Measurements from ENCODE around the gene NUP93.

Gene NUP93

DNA sequence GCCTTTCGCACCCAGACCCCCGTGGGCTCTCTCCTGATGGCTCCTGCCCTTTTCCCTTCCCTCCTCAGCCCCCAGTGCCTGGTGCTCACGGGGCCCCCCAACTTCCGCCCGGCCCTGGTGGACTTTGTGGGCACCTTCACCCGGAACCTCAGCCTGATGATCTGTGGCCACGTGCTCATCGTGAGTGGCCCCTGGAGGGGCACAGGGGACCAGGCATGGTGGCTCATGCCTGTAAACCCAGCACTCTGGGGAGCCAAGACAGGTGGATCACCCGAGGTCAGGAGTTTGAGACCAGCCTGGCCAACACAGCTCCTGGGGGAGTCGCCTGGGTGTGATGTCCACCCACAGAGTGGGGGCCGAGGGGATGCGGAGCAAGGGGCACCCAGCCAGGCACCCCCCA lies 156.4 kb downstream of the NUP93 start:
- no peaks in the 10 kb centered on the region for H3K9me3 Mint-ChIP-seq
- no peak overlapping the region for H3K4me3 Mint-ChIP-seq
- H3K36me3 Mint-ChIP-seq (ENCODE audit: low read depth) = no peaks in the 10 kb centered on the region
- H3K27me3 Mint-ChIP-seq (ENCODE audit: low read depth) = no peaks in the 10 kb centered on the region
- H3K27ac Mint-ChIP-seq = no peak overlapping the region
- H3K4me1 Mint-ChIP-seq (ENCODE audit: low read depth) = no peaks in the 10 kb centered on the region

DNA sequence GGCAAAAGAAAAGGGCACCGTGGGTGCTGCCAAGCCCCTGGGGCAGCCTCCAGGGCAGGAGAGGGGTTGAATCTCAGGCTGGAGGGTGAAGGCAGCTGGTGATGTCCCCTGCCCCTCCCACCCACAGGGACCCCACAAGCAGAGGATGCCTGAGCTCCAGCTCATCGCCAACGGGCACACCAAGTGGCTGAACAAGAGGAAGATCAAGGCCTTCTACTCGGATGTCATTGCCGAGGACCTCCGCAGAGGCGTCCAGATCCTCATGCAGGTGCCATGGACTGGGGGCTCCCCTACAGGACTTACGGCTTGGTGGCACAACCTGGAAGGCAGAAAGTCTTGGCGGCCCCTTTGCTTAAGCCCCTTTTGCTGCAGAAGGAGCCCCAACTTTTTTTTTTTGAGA lies 156.9 kb downstream of the NUP93 start:
- Mint-ChIP-seq H3K9me3 (no peaks in the 10 kb centered on the region), H3K27ac (no peak overlapping the region), H3K27me3 (ENCODE audit: low read depth) (no peaks in the 10 kb centered on the region), H3K4me1 (ENCODE audit: low read depth) (no peaks in the 10 kb centered on the region), H3K4me3 (no peak overlapping the region), H3K36me3 (ENCODE audit: low read depth) (no peaks in the 10 kb centered on the region)

DNA sequence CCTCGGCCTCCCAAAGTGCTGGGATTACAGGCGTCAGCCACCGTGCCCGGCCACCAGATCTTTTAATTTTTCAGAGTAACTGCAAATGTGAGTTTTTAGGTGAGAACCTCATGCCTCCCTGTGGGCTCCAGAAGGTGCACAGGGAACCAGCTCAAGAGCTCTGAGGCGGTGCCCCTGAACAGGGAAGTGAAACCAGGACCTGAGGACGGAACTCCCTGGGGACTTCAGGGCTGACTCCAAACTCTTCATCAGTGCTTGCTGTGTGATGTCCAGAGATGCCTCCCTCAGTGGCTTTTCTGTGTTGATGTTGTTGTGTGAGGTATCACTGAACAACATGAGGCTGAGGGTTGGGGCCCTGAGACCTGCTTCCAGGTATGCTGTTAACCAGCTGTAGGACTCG lies 158.9 kb downstream of the NUP93 start:
- Mint-ChIP-seq H3K27me3 (ENCODE audit: low read depth) (no peaks in the 10 kb centered on the region), H3K4me1 (ENCODE audit: low read depth) (no peaks in the 10 kb centered on the region), H3K36me3 (ENCODE audit: low read depth) (no peaks in the 10 kb centered on the region), H3K4me3 (no peak overlapping the region), H3K27ac (no peak overlapping the region), H3K9me3 (no peaks in the 10 kb centered on the region)

DNA sequence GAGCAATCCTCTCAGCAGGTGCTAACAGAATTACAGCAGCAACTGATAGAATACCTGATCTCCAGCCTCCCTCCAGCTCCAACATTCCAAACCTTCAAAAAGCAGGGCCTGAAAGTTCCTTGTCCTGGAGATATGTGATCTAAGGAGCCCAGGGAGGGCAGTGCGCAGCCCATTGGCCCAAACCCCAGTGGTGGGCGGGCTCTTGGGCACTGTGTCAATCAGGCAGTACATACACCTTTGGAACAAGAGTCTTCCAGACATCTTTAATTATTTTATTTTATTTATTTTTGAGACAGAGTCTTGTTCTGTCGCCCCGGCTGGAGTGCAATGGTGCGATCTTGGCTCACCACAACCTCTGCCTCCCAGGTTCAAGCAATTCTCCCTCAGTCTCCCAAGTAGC lies 159.3 kb downstream of the NUP93 start:
- no peaks in the 10 kb centered on the region for H3K4me1 Mint-ChIP-seq (ENCODE audit: low read depth)
- no peak overlapping the region for H3K27ac Mint-ChIP-seq
- no peaks in the 10 kb centered on the region for H3K36me3 Mint-ChIP-seq (ENCODE audit: low read depth)
- no peaks in the 10 kb centered on the region for H3K27me3 Mint-ChIP-seq (ENCODE audit: low read depth)
- H3K4me3 Mint-ChIP-seq = no peak overlapping the region
- H3K9me3 Mint-ChIP-seq = no peaks in the 10 kb centered on the region

DNA sequence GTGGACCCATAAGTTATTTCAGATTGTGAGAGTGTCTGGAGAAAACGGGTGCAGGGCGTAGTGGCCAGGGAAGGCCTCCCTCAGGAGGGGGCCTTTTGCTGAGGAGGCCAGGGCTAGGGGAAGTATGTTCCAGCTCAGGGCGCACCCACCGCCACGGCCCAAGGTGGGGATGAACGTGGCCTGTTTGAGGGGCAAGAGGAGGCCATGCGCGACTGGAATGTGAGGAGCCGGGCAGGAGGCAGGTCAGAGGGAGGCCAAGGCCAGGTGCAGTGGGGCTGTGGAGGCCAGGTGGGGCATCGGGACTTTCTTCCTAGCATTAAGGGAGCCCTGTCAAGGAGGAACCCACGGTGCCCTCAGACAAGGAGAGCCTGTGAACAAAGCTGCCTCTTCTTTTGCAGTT lies 161.8 kb downstream of the NUP93 start:
- Mint-ChIP-seq H3K4me1 (ENCODE audit: low read depth) (no peaks in the 10 kb centered on the region), H3K36me3 (ENCODE audit: low read depth) (no peaks in the 10 kb centered on the region)

DNA sequence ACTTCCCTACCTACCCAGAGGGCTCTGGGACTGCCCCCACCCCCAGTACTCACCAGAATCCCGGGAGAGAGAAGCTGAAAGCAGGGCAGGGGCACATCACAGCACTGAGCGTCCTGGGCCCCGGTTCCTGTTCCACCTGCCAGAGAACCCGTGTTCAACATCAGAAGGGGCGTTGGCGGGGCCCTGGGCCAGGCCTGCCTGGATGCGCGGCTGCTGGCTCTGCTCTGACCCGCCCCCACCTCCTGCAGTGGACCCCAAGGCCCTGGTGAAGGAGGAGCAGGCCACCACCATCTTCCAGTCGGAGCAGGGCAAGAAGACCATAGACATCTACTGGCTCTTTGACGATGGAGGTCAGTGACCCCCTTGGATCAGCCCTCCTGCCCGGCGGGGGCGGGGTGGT lies 162.8 kb downstream of the NUP93 start:
- no peak overlapping the region for H3K27ac Mint-ChIP-seq
- H3K27me3 Mint-ChIP-seq (ENCODE audit: low read depth) = peaks cover 2% of the 10 kb centered on the region
- no peaks in the 10 kb centered on the region for H3K9me3 Mint-ChIP-seq
- no peak overlapping the region for H3K4me3 Mint-ChIP-seq
- H3K36me3 Mint-ChIP-seq (ENCODE audit: low read depth) = no peaks in the 10 kb centered on the region
- peaks cover 4% of the 10 kb centered on the region for H3K4me1 Mint-ChIP-seq (ENCODE audit: low read depth)

More for the DNA sequence above, 161.8 kb downstream of the NUP93 start:
- H3K9me3 Mint-ChIP-seq = no peaks in the 10 kb centered on the region
- no peak overlapping the region for H3K4me3 Mint-ChIP-seq
- H3K27ac Mint-ChIP-seq = no peak overlapping the region
- no peaks in the 10 kb centered on the region for H3K27me3 Mint-ChIP-seq (ENCODE audit: low read depth)

DNA sequence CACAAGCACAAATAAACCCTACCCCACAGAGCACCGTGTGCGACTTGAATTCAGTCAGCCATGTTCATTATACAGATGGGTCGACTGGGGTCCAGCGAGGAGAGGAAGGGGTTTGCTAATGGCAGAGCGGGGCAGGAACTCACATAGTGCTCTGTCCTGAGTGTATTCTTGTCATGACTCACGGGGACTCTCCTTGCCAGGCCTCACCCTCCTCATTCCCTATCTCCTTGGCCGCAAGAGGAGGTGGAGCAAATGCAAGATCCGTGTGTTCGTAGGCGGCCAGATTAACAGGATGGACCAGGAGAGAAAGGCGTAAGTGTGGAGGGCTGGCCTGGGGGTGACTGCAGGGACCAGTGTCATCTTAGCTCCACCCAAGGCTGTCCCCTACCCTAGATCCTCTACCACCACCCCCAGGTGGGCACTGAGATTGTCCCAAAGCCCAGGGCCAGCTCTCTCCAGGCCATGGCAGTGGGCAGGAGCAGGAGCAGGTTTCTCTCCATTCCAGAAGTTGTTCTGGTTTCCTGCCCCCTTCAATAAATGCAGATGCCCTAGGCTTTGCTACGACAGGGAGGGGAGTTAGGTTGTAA lies 164.5 kb downstream of the NUP93 start:
- H3K4me1 Mint-ChIP-seq (ENCODE audit: low read depth) = peaks cover 13% of the 10 kb centered on the region
- no peaks in the 10 kb centered on the region for H3K36me3 Mint-ChIP-seq (ENCODE audit: low read depth)
- H3K27ac Mint-ChIP-seq = no peak overlapping the region
- H3K9me3 Mint-ChIP-seq = no peaks in the 10 kb centered on the region
- H3K27me3 Mint-ChIP-seq (ENCODE audit: low read depth) = peaks cover 4% of the 10 kb centered on the region
- no peak overlapping the region for H3K4me3 Mint-ChIP-seq

DNA sequence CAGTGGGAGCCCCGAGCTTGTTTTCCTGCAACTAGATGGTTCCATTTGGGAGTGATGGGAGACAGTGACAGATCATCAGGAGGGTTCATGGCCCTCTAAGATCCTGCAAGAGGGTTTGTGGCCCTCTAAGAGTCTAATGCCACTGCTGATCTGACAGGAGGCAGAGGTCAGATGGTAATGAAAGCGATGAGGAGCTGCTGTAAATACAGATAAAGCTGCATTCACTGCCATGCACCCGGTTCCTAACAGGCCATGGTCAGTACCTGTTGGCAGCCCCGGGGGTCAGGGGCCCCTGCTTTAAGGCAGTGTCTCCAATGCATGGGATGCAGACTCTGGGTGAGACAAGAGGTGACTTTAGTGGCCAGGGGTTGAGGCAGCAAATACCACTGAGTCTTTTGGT lies 165.9 kb downstream of the NUP93 start:
- H3K27ac Mint-ChIP-seq = no peak overlapping the region
- H3K27me3 Mint-ChIP-seq (ENCODE audit: low read depth) = peaks cover 14% of the 10 kb centered on the region
- no peak overlapping the region for H3K4me3 Mint-ChIP-seq
- H3K9me3 Mint-ChIP-seq = no peaks in the 10 kb centered on the region
- no peaks in the 10 kb centered on the region for H3K36me3 Mint-ChIP-seq (ENCODE audit: low read depth)
- peaks cover 14% of the 10 kb centered on the region for H3K4me1 Mint-ChIP-seq (ENCODE audit: low read depth)

DNA sequence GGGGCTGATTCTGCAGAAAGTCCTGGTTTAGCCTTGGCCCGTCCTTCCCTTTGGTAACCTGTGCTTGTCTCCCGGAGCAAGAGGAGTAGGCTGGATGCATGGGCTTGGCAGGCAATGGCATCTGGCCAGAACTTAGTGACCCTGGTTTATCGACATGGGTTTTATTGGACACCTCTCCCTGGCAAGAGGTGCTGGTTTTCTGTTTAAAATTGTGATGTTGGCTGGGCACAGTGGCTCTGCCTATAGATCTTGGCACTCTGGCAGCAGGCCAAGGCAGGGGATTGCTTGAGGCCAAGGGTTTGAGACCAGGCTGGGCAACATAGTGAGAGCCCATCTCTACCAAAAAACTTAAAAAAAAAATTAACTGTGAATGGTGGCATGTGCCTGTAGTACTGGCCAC lies 166.3 kb downstream of the NUP93 start:
- no peak overlapping the region for H3K4me3 Mint-ChIP-seq
- no peaks in the 10 kb centered on the region for H3K9me3 Mint-ChIP-seq
- no peak overlapping the region for H3K27ac Mint-ChIP-seq
- H3K27me3 Mint-ChIP-seq (ENCODE audit: low read depth) = peaks cover 18% of the 10 kb centered on the region
- H3K36me3 Mint-ChIP-seq (ENCODE audit: low read depth) = no peaks in the 10 kb centered on the region
- H3K4me1 Mint-ChIP-seq (ENCODE audit: low read depth) = peaks cover 17% of the 10 kb centered on the region

DNA sequence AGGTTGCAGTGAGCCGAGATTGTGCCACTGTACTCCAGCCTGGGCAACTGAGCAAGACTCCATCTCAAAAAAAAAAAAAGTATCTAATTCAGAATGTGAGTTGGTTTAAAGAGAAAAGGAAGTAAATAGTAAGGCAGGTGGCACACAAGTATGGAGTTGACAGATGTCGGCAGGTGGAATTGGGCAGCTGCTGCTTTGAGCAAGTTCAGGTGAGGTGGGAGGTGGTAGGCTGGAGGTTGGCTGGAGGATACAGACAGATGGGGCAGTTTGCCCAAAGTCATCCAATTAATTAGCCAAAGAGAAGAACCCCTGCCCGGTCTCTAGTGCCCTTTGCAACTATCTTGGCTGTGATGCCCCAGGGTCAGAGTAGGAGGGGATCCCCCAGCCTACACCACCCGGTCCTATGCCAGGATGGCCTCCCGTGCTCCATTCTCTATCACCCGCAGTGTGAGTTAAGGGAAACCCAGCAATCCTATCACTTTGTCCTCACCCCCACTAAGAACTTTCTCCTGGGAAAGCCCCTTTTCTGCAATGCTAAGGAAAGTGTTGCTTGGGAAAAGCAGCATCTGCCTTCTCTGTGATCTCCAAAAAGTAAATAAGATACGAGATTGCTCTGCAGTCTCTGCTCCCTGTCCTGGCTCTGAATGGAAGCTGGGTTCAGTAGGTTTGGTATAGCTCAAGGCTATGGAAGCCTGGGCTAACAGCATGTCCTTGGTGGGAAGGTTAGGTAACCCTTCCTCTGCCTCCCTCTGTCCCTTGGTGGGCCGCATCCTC lies 167.3 kb downstream of the NUP93 start:
- Mint-ChIP-seq H3K4me1 (ENCODE audit: low read depth) (peaks cover 17% of the 10 kb centered on the region), H3K36me3 (ENCODE audit: low read depth) (no peaks in the 10 kb centered on the region), H3K4me3 (no peak overlapping the region), H3K9me3 (no peaks in the 10 kb centered on the region), H3K27me3 (ENCODE audit: low read depth) (peaks cover 23% of the 10 kb centered on the region), H3K27ac (no peak overlapping the region)

DNA sequence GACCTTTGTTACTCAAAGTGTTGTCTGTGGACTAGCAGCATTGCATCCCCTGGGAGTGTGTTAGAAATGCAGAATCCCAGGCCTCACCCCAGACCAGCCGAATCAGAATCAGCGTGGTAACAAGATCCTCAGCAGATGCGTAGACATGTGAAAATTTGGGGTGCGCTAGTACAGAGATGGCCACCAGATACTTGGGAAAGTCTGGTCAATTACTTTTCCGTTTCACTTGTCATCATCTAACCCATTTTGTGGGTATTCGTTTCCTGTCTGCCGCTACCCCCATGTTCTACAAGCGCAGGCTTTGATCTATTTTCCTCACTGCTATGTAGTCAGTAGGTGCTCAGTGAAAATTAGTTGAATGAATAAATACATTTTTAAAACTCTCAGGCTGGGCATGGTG lies 168.9 kb downstream of the NUP93 start:
- Mint-ChIP-seq H3K36me3 (ENCODE audit: low read depth) (no peaks in the 10 kb centered on the region), H3K9me3 (no peaks in the 10 kb centered on the region), H3K4me1 (ENCODE audit: low read depth) (peaks cover 17% of the 10 kb centered on the region), H3K4me3 (no peak overlapping the region), H3K27ac (no peak overlapping the region), H3K27me3 (ENCODE audit: low read depth) (peaks cover 23% of the 10 kb centered on the region)
